Stimulated activated CD8-positive, alpha-beta memory T cell treated with anti-CD3 and anti-CD28 coated beads, Interleukin-4, amount 100 ng/mL, for 1 hour (primary cell): Measurements from ENCODE around the gene PDE1C.

ENCODE experiments used
- DNase-seq, 2 donors: peaks; one replicate each; pipeline ENCODE4 v3.0.0-alpha.2; 2020; ENCODE audit warnings: low read depth in 2 of 2, low spot score in 1 of 2

PDE1C gene

DNA sequence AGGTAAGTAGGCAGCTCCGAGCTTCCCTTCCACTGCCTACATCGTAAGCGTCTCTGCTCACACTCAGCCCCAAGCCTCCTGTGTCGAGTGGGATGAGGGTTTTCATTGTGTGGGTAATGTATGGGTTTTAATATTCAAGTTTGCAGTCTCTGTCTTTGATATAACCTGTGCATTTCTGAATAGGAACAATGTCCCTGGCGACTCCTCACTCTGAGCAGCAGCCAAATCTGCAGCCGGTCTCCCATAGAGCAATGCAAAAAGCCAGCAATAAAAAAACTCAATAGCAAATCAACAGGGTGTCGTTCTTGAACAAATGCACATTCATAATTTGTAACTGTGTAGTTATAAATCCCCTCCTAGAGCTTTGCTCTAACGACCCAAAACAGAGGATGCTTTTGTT is 349.8 kb downstream of the PDE1C start:
- no peak for DNase-seq

GRCh38 chr7:31716355-31716754 is 353.9 kb downstream of the PDE1C start:
- no peak for DNase-seq

DNA sequence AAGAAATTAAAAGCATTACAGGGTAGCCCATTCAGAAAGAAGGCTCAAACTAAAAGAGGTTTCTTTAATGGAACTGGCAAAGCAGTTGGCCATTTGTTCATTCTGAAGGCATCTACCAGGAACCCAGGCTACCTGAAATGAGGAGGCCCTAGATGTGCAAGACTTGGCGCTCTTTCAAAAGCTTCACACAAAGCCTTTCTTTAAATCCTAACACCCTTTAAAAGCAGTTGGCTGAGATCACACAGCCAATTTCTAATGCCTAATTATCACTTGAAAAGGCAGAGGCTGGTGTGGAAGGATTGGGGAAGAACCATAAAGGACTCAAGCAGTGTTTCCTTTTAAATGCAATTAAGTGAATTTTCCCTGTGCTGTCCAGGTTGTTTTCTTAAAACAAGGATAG is 360.0 kb downstream of the PDE1C start:
- no peak for DNase-seq

GRCh38 chr7:31707089-31707488 is 363.1 kb downstream of the PDE1C start:
- no peak for DNase-seq

DNA sequence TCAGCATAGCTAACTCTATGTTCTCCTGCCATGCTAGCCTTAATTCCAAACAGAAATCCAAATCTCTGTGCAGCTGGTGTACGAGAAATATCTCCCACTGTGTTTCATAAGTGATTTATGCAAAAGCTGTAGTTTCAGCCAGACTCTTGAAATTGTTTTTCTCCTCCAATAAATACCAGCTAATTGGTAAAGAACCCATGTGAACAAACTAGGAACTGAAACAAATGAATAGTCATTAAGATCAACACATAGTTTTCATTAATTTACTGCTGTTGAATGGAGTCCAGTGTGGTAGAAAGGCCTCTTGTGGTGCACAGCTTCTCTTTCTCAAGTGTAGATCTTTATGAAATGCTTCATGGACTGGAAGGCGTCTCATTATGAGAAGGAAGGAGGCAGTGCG is 364.8 kb downstream of the PDE1C start:
- no peak for DNase-seq

DNA sequence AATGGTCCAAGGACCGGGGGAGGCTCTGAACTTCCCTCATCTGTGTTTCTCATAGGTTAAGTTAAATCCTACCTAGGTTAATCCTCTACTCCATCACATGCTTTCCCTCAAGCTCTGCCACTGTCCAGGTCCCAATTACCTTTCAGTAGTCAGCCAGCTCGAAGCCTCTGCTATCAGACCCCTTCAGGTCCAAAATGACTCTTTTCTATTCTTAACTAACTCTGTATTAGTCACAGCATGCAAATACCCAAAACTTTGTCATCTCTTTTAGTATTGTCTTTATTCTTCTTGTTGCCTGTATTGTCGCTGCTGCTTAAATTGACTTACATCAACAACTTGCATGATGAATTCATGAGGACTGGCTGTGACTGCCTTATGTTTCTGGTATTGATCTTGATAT is 367.9 kb downstream of the PDE1C start:
- DNase-seq, result no peak
